Measurements from ENCODE around the gene CAPN5.
A peak's percentile ranks its signal among the peaks of the same experiment; 100 is the strongest.
"Not testable (repeated sequence)": the region's sequence is repeated elsewhere in the genome, so short reads cannot be mapped to it uniquely, and the experiment has no call there.

Gene CAPN5

GRCh38 chr11:77085652-77086051, 18.9 kb downstream of the CAPN5 start:
- DNase-seq: no peak

DNA sequence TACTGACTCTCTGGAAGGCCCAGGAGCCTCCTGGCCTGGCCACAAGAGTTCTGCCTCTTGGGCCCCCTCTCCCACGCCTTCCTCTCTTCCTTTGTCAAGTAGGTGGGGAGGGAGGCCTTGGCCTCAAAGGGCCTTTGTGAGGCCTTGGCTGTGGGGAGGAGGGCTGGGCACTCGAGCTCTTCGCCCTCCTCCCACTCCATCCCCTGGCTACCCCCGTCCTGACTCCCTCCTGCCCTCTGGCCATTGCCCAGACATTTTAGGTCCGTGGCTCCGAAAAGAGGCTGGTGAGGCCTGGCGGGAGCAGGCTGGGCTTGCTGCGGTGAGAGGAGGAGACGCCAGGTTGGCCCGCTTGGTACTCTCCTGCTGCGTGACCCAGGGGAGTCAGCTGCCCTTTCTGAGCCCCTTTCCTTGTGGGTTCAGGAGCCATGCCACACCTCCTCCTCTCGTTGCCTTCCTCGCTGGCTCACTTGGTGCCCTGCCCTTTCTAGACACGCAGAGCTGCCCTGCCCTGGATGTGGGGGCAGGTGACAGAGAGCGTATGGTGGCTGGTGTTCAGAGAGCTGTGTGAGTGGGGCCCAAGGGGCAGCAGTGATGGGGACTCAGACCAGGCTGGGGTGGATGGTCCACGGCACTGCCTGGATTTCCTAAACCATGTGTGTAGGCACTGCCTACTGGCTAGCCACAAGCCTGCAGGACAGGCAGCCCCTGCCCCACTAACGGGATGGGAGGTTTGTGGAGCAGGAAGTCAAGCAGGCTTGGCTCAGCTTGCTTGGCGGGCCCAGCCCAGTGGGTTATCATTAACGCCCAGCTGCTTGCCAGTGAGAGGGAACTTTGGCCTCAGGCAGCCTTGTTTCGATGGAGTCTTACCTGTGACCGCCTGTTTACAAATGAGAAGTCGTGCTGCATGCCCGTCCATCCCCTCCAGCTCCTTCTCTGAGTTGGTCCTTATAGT, 20.0 kb downstream of the CAPN5 start:
- DNase-seq: no peak

DNA sequence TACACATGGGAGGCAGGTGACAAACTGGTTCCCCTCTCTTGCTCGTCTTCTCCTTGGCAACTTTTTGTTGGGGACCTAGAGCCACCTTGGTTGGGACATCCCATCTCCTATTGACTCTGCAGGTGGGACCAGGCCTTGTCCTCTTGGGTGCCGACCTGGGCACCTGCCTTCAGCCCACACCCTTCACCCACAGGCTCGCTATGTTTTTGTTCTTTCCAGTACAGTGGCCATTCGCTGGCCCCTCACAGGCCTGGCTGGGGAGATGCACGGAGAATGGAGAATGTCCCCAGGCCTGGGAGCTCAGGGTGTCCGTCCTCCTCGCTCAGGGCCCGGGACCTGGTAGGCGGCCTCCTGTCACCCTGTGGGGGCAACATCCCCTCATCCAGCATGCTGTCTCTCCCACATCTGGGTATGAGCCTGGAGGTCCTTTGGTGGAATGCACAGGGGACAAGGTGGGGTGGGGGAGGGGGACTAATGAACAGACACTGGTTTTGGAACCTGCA, 21.0 kb downstream of the CAPN5 start:
- no peak for DNase-seq

DNA sequence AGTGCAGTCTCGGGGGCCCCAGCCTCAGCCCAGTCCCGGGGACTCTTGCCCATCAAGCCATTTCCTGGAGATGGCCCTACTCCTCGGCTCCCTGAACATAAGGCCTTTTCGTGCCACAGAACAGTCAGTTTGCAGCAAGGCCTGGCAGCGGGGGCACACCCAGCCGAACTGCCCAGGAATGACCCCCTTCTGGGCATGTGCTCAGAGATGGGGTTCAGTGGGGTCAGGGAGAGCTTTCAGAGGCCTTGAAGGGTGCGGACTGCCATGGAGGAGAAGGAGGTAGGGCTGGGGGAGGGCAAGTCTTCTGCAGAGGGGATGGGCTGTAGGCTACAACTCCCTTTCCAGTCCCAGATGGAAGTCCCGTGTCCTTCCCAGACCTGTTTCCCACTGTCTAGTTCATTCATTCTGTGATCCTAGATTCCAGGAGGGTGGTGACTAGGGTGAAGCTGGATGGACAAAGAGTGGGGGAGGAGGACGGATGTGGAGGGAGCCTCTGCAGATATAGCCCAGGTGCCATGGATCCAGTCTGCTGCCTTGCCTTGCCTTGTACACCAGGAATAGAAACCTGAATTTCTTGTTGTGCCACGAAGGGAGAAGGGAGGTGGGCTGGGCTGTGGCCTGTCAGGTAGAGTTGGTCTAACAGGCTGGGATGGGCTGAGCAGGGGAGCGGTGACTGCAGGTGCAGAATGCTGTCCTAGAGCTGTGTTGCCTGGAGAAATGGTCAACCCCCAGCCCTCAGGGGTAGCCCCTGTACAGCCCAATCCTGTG, 21.6 kb downstream of the CAPN5 start:
- no peak for DNase-seq

DNA sequence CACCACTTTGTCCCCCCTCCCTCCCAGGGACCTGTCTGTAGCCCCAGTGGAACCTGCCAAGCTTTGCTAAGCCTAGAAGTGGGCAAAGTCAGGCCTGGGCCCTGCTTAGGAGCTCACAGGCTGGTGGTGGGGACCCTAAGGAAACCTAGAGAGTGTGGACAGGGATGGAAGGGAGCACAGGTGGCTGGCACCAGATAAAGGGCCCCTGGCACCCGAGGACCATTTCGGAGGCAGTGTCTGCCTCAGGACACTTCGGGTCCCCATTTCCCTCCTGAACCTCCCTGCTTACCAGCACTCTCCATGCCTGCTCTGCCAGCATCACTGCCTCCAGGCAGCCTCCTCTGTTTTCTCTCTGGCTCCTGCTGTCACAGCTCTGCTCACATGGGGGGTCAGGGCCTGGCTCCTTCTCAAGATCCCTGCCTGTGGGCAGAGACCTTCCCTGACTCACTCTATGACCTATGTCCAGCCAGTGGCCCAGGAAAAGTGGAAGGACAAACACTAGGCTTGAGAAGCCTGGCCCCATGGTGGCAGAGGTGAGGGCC, 22.3 kb downstream of the CAPN5 start:
- DNase-seq: no peak

- no peak for DNase-seq
Observed at GRCh38 chr11:77090046-77090372, 23.2 kb downstream of the CAPN5 start.

DNA sequence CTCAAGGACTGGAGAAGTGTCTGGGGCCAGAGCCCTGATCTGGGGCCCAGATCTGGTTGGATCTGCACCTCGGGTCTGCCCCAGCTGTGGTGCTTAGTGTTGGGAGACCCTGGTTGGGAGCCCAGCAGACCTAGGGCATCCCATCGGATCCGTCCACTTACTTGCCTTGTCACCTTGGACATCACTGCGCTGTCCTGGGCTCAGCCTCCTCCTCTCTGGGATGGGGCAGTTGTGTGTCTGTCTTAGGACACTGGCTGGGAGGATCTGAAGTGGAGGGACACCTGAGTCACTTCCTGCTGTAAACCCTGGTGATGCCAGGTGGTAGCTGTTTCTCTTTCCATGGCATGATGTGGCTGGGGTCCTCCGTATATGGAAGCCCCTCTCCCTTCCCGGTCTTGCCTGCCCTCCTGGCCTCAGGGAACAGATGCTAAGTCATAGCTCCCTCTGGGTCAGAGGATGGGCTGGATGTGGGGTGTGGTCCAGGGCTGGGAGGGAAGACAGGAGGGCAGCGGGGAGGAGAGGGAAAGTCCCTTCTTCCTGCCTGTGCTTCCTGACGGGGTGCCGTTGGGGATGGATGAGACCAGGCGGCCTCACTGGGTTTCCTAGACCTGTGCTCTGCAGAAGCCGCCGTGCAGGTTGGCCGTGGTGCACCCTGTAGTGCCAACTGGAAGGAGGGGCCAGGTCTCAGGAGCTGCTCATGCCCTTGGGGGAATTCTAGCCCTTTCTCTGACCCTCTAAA, 23.8 kb downstream of the CAPN5 start:
- no peak for DNase-seq

DNA sequence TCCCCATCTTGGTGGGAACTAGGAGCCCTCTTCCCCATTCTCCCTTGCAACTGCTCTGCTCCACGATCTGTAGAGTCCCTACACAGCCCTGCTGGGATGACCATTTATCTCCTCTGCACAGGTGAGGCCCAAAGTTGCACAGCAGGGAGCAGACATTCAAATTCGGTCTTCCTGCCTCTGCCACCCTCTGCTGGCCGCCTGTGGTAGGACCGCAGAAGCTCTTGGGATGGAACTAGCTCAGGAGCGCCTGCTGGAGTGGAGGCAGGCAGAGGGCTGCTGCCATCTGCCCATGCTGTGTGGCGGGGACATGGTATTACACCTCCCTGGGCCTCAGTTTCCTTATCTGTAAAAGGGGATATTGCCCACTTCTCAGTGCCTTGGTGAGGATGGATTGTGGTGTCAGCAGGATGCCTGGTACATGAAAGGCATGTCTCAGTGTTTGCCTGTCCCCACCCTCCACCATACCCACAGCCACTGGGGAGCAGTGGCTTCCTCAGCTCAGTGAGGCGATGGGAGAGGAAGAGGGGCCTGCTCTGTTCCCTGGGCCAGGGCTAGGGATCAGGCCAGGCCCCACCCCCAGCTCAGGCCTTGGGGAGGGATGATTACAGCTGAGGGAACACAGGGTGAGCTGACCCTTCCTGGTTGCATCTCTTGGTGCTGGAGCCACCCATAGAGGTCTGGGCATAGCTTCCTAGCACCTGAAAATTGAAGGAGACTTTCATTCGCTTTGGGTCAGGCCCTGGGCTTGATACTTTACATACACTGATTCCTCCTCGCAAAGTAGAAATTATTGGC, 24.6 kb downstream of the CAPN5 start:
- peak; percentile 79 for DNase-seq

GRCh38 chr11:77092382-77092781, 25.6 kb downstream of the CAPN5 start:
- DNase-seq: no peak

- no peak for DNase-seq
Observed at GRCh38 chr11:77093056-77093891, 26.5 kb downstream of the CAPN5 start.

DNA sequence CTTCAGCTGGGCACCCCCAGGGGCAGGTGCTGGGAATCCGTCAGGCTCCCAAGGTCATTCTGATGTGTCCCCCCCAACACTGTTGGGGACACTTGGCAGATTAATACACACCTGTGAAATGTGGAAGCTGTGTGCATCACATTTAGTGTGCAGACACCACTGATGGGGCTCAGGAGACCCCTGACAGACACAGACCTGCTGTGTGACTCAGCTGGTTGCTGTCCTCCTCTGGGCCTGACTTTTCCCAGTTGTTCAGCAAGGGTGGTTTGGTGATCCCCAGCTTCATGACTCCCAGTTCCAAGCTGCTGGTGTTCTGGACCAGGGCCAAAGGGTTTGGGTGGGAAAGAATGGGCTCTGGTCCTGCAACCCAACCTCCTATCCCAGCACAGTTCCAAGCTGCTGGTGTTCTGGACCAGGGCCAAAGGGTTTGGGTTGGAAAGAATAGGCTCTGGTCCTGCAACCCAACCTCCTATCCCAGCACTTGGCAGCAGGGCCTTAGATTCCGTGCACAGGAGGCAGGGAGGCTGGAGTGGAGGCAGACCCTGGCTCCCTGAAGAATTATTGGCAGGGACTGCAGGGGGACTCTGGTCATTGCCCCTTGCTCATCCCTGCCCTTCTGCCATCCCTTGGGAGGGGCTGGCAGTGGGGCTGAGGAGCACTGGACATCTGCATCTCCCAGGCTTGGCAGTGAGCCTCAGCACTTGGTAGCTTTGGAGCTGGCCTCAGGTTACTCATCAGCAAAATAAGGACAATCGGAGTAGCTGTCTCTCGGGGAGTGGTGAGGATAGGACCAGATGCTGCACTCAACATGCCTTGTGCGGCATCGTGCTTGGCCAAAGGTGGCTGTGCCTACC, 27.4 kb downstream of the CAPN5 start:
- DNase-seq: no peak

- DNase-seq: no peak
Observed at GRCh38 chr11:77094841-77095365, 28.1 kb downstream of the CAPN5 start.

GRCh38 chr11:77095551-77096490, 29.1 kb downstream of the CAPN5 start:
- DNase-seq: no peak

DNA sequence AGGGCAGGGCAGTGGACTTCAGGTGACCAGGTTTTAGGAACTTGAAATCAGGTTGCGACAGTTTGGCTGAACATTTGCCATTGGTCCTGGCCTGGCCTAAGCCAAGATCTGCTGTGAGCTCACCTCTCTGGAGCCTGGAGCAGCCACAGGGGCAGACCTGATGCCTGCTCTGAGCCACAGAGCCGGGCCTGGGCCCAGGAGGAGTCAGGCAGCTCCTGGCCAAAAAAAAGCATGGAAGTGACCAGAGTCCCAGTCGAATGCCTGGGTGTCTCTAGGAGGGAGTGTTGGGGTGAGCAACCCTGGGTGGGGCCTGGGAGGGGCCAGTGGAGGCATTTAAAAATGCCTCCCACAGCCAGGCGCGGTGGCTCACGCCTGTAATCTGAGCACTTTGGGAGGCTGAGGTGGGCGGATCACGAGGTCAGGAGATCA, 29.8 kb downstream of the CAPN5 start:
- DNase-seq: no peak

DNA sequence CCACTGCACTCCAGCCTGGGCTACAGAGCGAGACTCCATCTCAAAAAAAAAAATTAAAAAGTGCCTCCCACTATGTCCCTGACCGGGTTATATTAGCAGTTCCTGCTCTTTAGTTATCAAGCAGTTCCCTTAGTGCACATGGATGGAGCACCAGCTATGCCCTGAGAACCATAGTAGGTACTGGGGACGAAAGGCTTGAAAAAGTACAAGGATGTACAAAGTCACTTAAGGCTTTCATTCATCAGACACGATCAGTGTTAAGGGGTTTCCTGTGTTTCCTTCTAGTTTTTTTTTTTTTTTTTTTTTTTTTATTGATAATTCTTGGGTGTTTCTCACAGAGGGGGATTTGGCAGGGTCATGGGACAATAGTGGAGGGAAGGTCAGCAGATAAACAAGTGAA, 30.4 kb downstream of the CAPN5 start:
- DNase-seq: not testable (repeated sequence)

DNA sequence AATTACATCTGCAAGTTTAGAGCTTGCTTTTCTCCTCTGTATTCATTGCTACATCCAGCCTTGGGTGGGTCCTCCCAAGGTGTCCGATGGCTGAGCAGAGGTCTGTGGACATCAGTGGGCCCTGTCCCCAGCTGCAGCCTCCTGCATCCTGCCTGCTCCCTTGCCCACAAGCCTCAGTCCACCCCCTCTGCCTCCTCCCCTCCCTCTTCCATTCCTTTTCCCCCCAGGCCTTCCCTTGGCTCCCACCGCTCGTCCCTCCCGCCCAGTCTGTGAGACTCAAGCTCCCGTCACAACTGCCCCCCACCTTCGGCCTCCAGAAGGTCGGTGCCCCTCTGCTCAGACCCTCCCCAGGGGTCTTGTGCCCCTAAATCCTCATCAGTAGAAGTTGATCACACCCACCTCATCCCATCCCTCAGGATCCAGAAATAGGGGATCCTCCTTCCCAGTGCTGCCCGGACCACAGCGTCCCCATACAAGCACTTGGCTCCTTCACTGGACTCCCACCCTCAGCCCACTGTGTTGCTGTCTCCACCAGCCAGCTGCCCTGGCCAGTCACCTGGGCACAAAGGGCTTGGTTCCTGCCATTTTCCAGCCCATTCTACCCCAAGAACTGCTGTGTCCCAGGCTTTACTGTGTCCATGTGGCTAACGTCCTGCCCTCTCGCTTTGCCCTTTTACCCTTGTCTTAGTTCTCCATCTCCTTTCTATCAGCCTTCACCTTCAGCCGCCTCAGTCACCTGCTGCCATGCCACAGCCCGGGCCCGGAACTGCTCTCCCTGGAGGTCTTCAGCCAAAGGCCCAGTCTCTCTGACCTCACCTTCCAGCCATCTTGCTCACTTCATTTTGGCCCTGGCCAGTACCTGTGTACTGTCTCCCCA, 33.6 kb downstream of the CAPN5 start:
- DNase-seq: no peak

DNA sequence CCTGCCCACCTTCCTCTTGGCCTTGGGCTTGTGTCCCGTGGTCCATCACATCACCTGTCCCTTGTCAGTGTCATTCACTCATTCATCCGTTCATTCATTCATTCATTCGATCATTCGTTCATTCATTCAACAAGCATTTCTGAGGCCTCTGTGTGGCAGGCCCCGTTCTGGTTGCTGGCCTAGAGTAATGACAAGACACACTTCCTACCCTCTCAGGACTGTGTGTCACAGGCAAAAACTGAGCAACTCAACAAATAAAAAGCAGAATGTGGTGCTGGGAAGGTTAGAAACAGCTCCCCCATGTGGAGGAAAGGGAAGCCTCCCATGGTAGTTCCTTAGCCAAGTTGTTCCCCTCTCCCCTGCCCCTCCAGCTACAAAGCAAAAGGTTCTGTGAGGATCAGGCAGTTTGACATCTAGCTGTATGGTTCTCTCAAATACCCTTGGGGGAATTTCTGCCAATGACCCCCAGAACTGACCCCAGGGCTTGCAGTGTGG, 34.3 kb downstream of the CAPN5 start:
- no peak for DNase-seq
